Stimulated activated CD4-positive, alpha-beta T cell treated with anti-CD3 and anti-CD28 coated beads, Interleukin-15, amount 100 ng/mL, for 1 hour (primary cell): ENCODE results near the gene FASN.

ENCODE experiments used
- DNase-seq, 2 donors: peaks; one replicate each; pipeline ENCODE4 v3.0.0-alpha.2; 2020; ENCODE audit warnings: low read depth in 1 of 2, low spot score in 1 of 2

The FASN gene

GRCh38 chr17:82118168-82118814 lies 20.3 kb upstream of the FASN start:
- no peak for DNase-seq

DNA sequence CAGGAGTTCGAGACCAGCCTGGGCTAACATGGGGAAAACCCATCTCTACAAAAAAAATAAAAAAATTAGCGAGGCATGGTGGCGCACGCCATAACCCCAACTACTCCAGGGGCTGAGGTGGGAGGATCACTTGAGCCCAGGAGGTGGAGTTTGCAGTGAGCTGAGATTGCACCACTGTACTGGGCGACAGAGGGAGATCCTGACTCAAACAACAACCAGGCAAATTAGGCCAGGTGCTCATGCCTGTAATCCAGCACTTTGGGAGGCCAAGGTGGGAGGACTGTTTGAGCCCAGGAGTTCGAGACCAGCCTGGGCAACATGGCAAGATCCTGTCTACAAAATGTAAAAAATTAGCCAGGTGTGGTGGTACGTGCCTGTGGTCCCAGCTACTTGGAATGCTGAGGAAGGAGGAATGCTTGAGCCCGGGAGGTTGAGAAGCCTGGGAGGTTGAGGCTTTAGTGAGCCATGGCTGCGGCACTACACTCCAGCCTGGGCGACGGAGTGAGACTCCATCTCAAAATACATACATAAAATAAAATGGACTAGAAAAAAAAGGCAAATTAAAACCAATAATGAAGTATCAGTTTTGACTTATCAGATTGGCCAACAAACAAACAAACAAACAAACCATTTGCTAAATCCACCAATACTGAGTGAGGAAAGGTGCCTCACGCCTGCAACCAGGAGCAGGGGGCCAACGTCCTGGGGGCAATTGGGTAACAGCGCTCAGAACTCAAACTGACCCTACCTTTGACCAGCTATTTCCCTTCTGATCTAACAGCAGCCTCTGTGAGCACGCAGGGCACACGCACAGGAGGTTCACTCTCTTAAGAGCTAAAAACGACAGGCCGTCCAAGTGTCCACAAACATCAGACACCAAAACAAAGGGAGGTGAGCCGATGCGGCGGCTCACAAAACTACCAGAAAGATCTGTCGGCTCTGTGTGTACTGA lies 19.4 kb upstream of the FASN start:
- DNase-seq, result no peak

- DNase-seq, result no peak
These were observed 18.2 kb upstream of the FASN start for GRCh38 chr17:82116246-82116645.

GRCh38 chr17:82114872-82115271 lies 16.8 kb upstream of the FASN start:
- DNase-seq, result no peak

GRCh38 chr17:82114447-82114846 lies 16.4 kb upstream of the FASN start:
- no peak for DNase-seq

DNA sequence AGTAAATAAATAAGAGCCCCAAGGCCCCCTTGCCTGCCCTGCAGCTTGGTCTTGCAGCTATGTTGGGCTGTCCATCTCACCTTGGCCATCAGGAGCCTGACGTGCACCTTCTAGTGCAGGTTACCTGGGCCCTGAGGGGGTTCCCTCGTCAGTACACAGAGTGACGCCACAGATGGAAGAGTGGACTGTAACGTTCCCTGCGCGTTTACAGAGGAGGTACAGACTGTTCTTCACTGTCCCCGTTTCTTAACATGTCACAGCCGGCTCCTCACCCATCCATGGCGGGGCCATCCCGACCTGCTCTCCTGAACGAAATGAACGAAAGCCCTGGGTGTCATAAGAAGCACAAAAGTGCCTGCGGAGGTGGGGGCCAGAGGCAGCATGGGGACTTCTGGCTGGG lies 15.9 kb upstream of the FASN start:
- no peak for DNase-seq

- no peak for DNase-seq
These were observed 15.4 kb upstream of the FASN start for GRCh38 chr17:82113422-82113821.

GRCh38 chr17:82112914-82113311 lies 14.9 kb upstream of the FASN start:
- no peak for DNase-seq

- no peak for DNase-seq
These were observed 14.3 kb upstream of the FASN start for GRCh38 chr17:82112181-82112913.

DNA sequence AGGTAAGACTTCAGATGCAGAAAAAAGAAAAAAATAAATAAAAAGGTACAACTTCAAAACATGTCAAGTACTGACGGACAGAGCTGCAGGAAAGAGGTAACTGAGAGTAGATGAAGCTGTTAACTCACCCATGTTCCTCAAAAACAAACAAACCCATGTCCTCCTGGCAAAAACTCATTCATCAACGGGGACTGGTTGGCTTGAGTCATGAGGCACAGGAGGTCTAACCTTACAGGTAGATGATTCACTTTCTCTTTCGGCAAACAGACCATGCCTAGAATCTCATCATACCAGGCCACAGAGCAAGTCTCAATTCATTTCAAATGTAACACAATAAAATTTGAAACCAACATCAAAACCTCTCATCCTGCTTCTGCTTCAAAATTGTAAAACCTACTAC lies 12.3 kb upstream of the FASN start:
- DNase-seq, result no peak

GRCh38 chr17:82108961-82109475 lies 11.0 kb upstream of the FASN start:
- no peak for DNase-seq

- DNase-seq, result no peak
These were observed 10.5 kb upstream of the FASN start for GRCh38 chr17:82108496-82108945.

- DNase-seq, result no peak
These were observed 10.0 kb upstream of the FASN start for GRCh38 chr17:82108038-82108437.

- DNase-seq, result no peak
These were observed 9.4 kb upstream of the FASN start for GRCh38 chr17:82107341-82107860.

GRCh38 chr17:82106688-82107305 lies 8.8 kb upstream of the FASN start:
- no peak for DNase-seq

DNA sequence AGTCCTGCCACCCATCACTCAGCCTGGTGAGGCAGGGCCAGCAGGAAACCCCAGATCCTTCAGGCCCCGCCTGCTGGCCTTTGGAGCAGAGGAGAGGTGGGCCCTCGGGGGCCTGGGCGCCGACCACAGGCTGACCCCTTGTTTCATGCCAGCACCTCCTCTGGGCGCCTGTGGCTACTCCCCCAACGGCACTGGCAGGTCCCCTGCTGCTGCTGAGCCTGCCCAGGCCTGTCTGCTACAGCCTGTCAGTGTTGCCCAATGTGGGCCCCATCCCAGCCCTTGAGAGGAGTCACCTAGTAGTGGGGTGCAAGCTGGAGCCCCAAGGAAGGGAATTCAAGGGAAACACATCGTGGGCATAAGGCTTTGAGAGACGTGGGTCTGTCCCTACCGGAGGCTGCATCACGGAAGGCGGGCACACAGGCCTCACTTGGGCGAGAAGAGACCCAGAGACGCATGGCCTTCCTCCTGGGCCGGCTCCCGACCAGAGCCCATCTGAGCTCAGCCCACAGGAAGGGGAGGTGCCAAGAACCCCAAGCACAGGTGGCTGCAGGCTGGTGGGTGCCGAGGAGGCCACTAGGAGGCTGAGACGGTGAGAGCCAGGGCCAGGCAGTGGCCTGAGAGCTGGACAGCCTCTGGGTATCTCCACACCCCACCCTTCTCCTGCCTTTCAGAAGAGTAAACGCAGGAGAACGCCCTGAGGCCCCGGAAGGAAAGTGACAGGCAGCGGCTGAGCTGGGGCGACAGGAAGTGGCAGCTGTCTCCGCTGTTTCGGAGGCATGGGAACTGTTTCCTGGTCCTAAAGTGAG lies 8.0 kb upstream of the FASN start:
- peak; percentile 24 to 29 for DNase-seq

GRCh38 chr17:82105417-82105881 lies 7.4 kb upstream of the FASN start:
- DNase-seq, result no peak

DNA sequence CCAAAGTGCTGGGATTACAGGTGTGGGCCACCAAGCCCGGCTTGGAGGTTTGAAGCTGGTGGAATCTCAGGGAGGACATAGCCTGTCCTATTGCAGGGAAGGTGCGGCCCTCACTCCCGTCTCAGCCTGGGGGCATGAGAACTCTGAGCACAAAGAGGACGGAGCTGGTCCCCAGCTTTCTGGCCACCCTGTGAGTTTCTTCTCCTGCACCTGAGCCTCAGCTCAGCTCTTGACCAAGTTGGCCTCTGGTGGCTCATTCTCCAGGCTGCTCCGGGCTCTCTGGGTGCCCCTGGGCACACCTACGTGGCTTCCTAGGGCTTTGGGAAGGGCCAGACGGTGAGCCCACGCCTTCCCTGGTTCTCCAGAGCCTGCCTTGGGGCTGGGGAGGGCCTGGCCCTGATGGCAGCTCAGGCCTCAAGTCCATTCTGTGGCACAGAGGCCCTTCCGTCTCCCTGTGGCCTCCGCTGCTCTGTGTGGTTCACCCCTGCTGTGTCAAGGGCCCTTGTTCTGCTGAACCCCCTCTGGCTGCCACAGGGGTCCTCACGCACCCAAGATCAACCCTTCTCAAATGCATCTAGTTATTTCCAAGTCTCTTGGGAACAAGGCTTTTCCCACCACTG lies 6.9 kb upstream of the FASN start:
- DNase-seq, result no peak
